ENCODE measurements around the gene PAH. TPM values are rescaled to one million over a fixed set of nuclear protein-coding genes. Genes with fewer than 3 reads are reported as not detected.

The PAH gene
- total and polyA plus RNA-seq, 2 donors (not counting 3 experiments of a cell fraction or from before 2014, with no cell fraction given), result not detected

DNA sequence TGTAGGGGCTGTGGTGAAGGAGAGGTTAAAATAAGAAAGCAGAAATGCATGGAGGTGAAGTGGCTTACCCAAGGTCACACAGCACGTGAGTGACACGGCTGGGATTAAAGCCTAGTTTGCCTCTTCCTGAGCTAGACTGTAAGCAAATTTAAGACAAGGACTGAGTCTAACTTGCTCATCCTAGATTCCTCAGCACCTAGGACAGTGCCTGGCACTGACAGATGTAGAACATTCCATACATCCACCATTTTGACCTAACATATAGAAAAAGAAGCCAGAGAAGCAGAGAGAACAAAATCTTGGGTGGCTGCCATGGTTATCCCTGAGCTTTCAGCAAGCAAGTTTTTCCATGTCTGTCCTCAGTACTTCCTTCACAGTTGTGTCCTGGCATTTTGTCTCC is 110.5 kb downstream of the PAH start:
- Histone ChIP-seq H3K4me1 (ENCODE audit: control insufficient read depth, extremely low read depth, insufficient read depth, low read length) (no peaks in the 10 kb centered on the region), H3K36me3 (ENCODE audit: control insufficient read depth in 2 of 2, extremely low read depth in 1 of 2, insufficient read depth in 2 of 2, low read length in 2 of 2) (no peaks in the 10 kb centered on the region), H4K20me1 (replicated peaks; ENCODE audit: control insufficient read depth, extremely low read depth, insufficient read depth, low read length) (no peaks in the 10 kb centered on the region), H3K4me2 (ENCODE audit: insufficient read depth, low read length) (no peak overlapping the region), H3K27ac (ENCODE audit: insufficient read depth, low read depth, low read length) (no peak overlapping the region), H3K9ac (replicated peaks; ENCODE audit: extremely low read depth, insufficient read depth, low read length) (no peak overlapping the region), H3K79me2 (ENCODE audit: control insufficient read depth, insufficient read depth, low read length) (no peaks in the 10 kb centered on the region), H3K9me3 (replicated peaks; ENCODE audit: control insufficient read depth, insufficient read depth, low read length) (no peaks in the 10 kb centered on the region), H3K4me3 (replicated peaks in 1 of 3; ENCODE audit: insufficient read depth in 1 of 3, low read depth in 1 of 3, low read length in 3 of 3) (no peak overlapping the region), H3K27me3 (ENCODE audit: control insufficient read depth in 2 of 2, insufficient read depth in 2 of 2, low read length in 2 of 2) (no peaks in the 10 kb centered on the region), H2AFZ (ENCODE audit: low read depth, low read length) (no peak overlapping the region), H3K9me1 (replicated peaks; ENCODE audit: control insufficient read depth, extremely low read depth, insufficient read depth, low read length) (no peaks in the 10 kb centered on the region)
- DNase-seq (ENCODE audit: low read depth, low spot score), result no peak
- BruUV-seq (replicated peaks), result no TSS peak
- FAIRE-seq, result no peak
- CTCF ChIA-PET, result no interaction called here
- POLR2A ChIA-PET, result no interaction called here
- dilution Hi-C loops (cut with MboI; ENCODE audit: extremely low pct_ligation_motif_present, low sequenced_read_pairs), result no loop called here
- no peak for TF ChIP-seq MYC (IDR thresholded peaks at IDR 0.05; ENCODE audit: low read depth, low read length)
- TF ChIP-seq JUN (IDR thresholded peaks at IDR 0.05; ENCODE audit: borderline replicate concordance, insufficient read depth, insufficient read length, low read depth), result no peak
- TF ChIP-seq EZH2 (IDR thresholded peaks at IDR 0.05; ENCODE audit: borderline replicate concordance, low read depth, low read length, severe bottlenecking), result no peak
- intact Hi-C loops (cut with micrococcal nuclease), result no loop called here

DNA sequence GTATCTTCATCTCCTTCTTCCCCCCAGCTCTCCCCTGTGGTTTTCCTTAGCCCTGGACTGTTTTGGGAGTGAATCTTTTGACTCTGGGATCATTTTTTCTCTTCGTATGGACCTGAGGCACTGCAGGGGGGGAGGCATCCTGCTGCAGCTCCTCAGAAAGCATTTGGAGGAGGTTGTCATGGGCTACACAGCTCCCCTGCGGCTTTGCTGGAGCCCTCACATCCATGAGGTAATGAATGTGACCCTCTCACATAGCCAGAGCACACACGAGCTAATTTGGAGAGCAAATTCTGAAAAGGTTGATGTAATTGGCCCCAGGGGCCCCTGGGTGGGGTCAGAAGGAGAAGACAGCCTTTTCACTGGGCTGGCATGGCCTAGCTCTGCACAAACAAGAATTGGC is 110.9 kb downstream of the PAH start:
- dilution Hi-C loops (cut with MboI; ENCODE audit: extremely low pct_ligation_motif_present, low sequenced_read_pairs) (no loop called here), intact Hi-C loops (cut with micrococcal nuclease) (no loop called here)
- FAIRE-seq (no peak), DNase-seq (ENCODE audit: low read depth, low spot score) (no peak)
- TF ChIP-seq EZH2 (IDR thresholded peaks at IDR 0.05; ENCODE audit: borderline replicate concordance, low read depth, low read length, severe bottlenecking), result no peak
- TF ChIP-seq, protein P1, sequence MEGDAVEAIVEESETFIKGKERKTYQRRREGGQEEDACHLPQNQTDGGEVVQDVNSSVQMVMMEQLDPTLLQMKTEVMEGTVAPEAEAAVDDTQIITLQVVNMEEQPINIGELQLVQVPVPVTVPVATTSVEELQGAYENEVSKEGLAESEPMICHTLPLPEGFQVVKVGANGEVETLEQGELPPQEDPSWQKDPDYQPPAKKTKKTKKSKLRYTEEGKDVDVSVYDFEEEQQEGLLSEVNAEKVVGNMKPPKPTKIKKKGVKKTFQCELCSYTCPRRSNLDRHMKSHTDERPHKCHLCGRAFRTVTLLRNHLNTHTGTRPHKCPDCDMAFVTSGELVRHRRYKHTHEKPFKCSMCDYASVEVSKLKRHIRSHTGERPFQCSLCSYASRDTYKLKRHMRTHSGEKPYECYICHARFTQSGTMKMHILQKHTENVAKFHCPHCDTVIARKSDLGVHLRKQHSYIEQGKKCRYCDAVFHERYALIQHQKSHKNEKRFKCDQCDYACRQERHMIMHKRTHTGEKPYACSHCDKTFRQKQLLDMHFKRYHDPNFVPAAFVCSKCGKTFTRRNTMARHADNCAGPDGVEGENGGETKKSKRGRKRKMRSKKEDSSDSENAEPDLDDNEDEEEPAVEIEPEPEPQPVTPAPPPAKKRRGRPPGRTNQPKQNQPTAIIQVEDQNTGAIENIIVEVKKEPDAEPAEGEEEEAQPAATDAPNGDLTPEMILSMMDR (IDR thresholded peaks at IDR 0.05; ENCODE audit: extremely low read depth in 1 of 2, insufficient read depth in 1 of 2, low read depth in 1 of 2, low read length in 2 of 2), result no peak
- no peak for TF ChIP-seq JUN (IDR thresholded peaks at IDR 0.05; ENCODE audit: borderline replicate concordance, insufficient read depth, insufficient read length, low read depth)
- TF ChIP-seq POLR2AphosphoS5 (IDR thresholded peaks at IDR 0.05; ENCODE audit: insufficient read depth, low read depth, low read length), result no peak
- TF ChIP-seq MYC (IDR thresholded peaks at IDR 0.05; ENCODE audit: low read depth, low read length), result no peak
- TF ChIP-seq, protein P2, sequence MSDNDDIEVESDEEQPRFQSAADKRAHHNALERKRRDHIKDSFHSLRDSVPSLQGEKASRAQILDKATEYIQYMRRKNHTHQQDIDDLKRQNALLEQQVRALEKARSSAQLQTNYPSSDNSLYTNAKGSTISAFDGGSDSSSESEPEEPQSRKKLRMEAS (IDR thresholded peaks at IDR 0.05; ENCODE audit: insufficient read depth, insufficient read length), result no peak
- no peak for TF ChIP-seq POLR2A (IDR thresholded peaks at IDR 0.05; ENCODE audit: low read depth, low read length)
- Histone ChIP-seq H3K9me3 (replicated peaks; ENCODE audit: control insufficient read depth, insufficient read depth, low read length) (no peaks in the 10 kb centered on the region), H3K27ac (ENCODE audit: insufficient read depth, low read depth, low read length) (no peak overlapping the region), H3K4me2 (ENCODE audit: insufficient read depth, low read length) (no peak overlapping the region), H4K20me1 (replicated peaks; ENCODE audit: control insufficient read depth, extremely low read depth, insufficient read depth, low read length) (no peaks in the 10 kb centered on the region), H3K79me2 (ENCODE audit: control insufficient read depth, insufficient read depth, low read length) (no peaks in the 10 kb centered on the region), H2AFZ (ENCODE audit: low read depth, low read length) (no peak overlapping the region), H3K4me3 (replicated peaks in 1 of 3; ENCODE audit: insufficient read depth in 1 of 3, low read depth in 1 of 3, low read length in 3 of 3) (no peak overlapping the region), H3K4me1 (ENCODE audit: control insufficient read depth, extremely low read depth, insufficient read depth, low read length) (no peaks in the 10 kb centered on the region), H3K36me3 (ENCODE audit: control insufficient read depth in 2 of 2, extremely low read depth in 1 of 2, insufficient read depth in 2 of 2, low read length in 2 of 2) (no peaks in the 10 kb centered on the region), H3K9me1 (replicated peaks; ENCODE audit: control insufficient read depth, extremely low read depth, insufficient read depth, low read length) (no peaks in the 10 kb centered on the region), H3K9ac (replicated peaks; ENCODE audit: extremely low read depth, insufficient read depth, low read length) (no peak overlapping the region), H3K27me3 (ENCODE audit: control insufficient read depth in 2 of 2, insufficient read depth in 2 of 2, low read length in 2 of 2) (no peaks in the 10 kb centered on the region)
- no TSS peak for BruUV-seq (replicated peaks)
- POLR2A ChIA-PET, result no interaction called here
- CTCF ChIA-PET, result no interaction called here

Measured in endothelial cell of umbilical vein (primary cell).